ENCODE measurements around the gene CDK5.

CDK5 gene

DNA sequence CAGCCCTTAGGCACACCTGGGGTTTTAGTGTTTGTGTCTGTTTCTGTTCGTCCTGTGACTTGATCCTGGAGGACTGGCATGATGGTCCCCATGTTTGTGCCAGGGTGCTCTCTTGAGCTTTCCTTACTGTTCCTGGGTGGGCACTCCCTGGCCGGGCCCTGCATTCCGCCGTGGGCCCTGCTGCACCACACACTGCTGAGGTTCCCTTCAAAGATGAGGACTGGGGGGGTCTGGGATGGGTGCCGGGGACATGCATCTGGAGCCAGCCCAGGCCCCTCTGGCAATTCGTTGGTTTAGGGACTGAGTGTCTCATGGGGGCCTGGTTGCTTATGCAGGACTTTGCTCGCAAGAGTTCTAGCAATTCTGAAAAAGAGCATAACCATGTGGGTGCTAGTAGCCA lies 33.3 kb upstream of the CDK5 start:
- H3K36me3 Mint-ChIP-seq (ENCODE audit: low read depth) = peaks cover 22% of the 10 kb centered on the region
- H3K27me3 Mint-ChIP-seq = no peaks in the 10 kb centered on the region
- H3K4me1 Mint-ChIP-seq (ENCODE audit: low read depth) = peaks cover 23% of the 10 kb centered on the region
- no peak overlapping the region for H3K4me3 Mint-ChIP-seq
- H3K27ac Mint-ChIP-seq = no peak overlapping the region
- DNase-seq = no peak
- H3K9me3 Mint-ChIP-seq = no peaks in the 10 kb centered on the region

DNA sequence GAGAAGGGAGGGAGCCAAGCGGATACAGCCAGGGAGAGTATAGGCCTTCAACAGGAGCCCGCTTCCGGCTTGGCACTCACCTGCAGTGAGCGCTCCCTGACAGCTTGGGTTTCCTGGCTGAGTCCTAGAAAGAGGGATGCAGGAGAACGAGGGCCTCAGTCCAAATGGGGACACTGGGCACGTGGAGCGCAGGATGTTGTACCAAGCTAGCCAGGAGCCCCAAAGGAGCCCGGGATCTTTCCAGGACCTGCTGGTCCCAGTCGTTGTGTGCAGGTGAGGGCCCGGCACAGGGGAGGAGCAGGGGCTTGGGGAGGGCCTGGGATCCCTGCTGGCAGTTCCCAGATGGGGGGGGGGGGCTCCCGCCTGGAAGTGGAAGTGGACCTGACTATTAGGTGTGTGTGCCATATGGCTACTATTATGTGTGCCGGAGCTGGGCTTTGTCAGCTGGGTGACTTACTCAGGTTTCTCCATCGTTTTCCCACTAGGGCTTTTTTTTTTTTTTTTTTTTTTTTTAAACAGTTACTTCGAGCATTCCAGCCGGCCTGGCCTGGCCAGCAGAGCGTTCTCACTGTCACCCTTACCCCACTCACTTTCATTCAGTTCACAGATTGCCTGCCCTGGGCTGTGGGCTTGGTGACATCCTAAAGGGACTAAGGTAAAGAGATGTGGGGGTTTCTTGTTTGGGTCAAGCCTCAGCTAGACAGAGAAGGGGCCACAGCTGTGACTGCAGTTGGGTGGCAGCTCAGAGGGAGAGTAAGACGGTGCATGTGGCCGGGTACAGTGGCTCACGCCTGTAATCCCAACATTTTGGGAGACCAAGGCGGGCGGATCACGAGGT lies 32.4 kb upstream of the CDK5 start:
- H3K27me3 Mint-ChIP-seq = peaks cover 3% of the 10 kb centered on the region
- no peaks in the 10 kb centered on the region for H3K9me3 Mint-ChIP-seq
- H3K4me1 Mint-ChIP-seq (ENCODE audit: low read depth) = peaks cover 28% of the 10 kb centered on the region
- H3K36me3 Mint-ChIP-seq (ENCODE audit: low read depth) = peaks cover 19% of the 10 kb centered on the region
- H3K4me3 Mint-ChIP-seq = no peak overlapping the region
- no peak for DNase-seq
- no peak overlapping the region for H3K27ac Mint-ChIP-seq

DNA sequence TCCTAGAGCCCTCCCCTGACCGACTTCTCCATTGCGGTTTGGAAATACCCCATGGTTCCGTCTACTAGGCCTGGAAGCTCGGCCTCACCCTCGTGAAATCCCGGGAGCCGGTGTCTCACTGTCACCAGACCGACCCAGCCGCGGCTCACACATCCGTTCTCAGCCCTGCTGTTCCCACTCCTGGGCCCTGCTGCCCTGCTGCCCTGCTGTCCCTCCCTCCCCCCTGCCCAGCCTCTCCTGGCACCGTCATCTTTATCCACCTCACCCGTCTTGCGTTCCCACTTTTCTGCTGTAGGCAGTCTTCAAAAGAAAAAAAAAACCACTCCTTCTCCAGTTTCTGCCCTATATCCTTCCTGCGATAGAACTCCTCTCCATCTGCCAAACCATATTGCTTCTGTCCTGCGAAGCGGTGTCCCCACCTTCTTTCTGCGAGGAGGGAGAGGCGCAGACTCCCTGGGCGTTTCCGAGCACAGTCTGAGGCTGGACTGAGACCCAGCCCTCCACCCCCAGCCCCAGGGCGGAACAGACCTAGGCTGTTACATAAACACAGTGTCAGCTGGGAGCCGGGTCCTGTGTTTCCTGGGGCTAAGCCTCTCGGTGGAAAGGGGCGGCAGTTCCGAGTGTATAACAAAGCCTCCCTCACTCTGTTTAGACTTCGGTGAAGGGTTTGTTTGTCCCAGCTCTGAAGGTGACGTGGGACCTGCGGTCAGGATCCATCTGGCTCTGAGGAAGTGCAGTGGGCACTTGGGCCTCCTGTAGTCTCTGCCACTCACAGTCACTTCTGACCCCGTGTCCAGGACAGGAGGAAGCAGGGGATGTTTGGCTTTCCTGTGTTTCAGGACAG lies 31.4 kb upstream of the CDK5 start:
- H3K27ac Mint-ChIP-seq = peak overlapping the region; percentile 7
- DNase-seq = no peak
- peaks cover 33% of the 10 kb centered on the region for H3K4me1 Mint-ChIP-seq (ENCODE audit: low read depth)
- H3K27me3 Mint-ChIP-seq = peaks cover 7% of the 10 kb centered on the region
- peak overlapping the region; percentile 86 for H3K4me3 Mint-ChIP-seq
- H3K36me3 Mint-ChIP-seq (ENCODE audit: low read depth) = peaks cover 19% of the 10 kb centered on the region
- H3K9me3 Mint-ChIP-seq = no peaks in the 10 kb centered on the region

DNA sequence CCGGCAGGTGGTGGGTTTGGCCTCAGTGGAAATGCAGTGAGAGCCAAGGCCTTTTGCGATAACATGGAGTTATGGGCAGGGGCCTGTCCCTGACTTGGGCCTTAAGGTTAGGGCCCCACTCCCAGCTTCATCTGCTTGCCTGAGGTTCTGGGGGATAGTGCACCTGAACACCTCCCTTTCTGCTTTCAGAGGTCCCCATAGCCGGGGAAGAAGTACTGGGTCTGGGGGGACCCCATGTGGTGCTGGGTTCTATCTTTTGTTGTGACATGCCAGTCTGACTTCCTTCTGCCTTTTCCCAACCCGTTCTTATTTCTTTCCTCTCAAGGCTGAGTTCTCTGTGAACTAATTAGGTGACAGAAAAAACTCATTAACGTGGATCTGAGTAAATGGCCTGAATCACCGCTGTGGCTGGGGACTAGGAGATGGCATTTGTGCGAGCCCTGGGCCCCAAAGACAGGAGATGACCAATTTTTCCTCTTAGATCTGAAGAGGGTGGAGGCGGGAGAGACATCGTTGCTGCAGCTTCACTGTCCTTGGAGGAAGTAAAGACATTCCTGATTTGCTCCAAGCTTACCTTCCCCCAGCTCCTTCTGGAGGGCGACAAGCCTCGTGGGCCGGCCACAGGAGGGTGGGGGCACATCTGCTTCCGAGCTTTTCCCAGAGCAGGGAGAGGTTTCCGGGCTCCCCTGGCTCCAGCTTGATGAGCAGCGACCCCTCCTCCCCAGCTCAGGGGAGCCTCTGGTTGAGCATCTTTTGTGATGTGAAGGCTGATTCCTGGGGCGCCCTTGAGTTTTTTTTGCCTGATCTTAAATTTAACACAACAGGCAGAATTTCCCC lies 30.5 kb upstream of the CDK5 start:
- no peak for DNase-seq
- Mint-ChIP-seq H3K27me3 (peaks cover 7% of the 10 kb centered on the region), H3K36me3 (ENCODE audit: low read depth) (peaks cover 19% of the 10 kb centered on the region), H3K4me3 (peak overlapping the region; percentile 86), H3K4me1 (ENCODE audit: low read depth) (peaks cover 35% of the 10 kb centered on the region), H3K27ac (peak overlapping the region; percentile 75), H3K9me3 (no peaks in the 10 kb centered on the region)

DNA sequence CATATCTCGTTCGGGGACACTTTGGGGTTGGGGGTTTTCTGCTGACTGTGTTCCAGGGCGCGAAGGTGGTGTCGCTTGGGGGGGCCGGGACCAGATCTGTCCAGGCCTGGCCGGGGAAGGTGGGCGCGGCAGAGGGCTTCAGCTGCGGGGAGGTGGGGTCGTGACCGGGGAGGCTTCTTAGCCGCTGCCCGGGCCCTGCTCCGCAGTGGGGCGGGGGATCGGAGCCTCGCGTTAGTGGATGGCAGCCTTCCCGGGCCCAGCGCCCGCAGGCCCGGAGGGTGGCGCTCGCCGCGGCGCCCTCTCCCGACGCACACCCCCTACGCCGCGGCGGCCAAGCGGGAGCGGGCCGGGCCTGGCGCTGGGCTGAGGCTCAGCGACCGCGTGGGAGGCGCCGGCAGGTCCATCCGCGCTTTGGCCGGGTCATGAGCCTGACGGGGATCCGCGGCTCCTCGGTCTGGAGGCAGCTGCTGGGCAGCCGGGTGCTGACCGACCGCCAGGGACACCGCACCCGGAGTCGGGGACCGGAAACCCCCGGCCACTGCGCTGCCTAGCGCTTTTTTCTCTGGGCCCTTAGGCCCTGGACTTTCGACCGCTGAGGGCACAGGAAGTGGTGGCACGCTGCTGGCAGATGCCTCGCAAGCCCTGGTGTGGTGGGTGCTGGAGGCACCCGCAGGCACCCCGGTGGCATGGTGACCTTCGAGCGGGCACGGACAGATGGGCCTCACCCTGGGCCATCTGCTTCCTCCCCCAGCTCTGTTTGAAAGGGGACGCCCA lies 29.7 kb upstream of the CDK5 start:
- Mint-ChIP-seq H3K4me3 (peak overlapping the region; percentile 86), H3K9me3 (no peaks in the 10 kb centered on the region), H3K36me3 (ENCODE audit: low read depth) (peaks cover 25% of the 10 kb centered on the region), H3K27ac (peak overlapping the region; percentile 87), H3K4me1 (ENCODE audit: low read depth) (peaks cover 40% of the 10 kb centered on the region), H3K27me3 (peaks cover 7% of the 10 kb centered on the region)
- peak; percentile 67 for DNase-seq

DNA sequence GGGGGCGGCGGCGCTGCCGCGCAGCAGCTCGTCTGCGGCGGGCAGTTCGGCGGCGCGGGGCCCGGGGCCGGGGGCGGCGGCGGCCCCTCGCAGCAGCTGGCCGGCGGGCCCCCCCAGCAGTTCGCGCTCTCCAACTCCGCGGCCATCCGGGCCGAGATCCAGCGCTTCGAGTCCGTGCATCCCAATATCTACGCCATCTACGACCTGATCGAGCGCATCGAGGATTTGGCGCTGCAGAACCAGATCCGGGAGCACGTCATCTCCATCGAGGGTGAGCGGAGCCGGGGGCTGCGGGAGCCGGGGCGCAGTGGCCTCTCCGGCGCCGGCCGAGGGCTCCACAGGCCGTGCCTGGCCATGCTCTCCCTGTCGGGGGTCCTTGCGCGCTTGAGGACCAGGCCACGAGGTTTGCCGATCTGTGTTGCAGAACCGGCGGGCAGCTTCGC lies 29.1 kb upstream of the CDK5 start:
- Mint-ChIP-seq H3K9me3 (no peaks in the 10 kb centered on the region), H3K4me3 (peak overlapping the region; percentile 86), H3K27ac (peak overlapping the region; percentile 87), H3K4me1 (ENCODE audit: low read depth) (peaks cover 45% of the 10 kb centered on the region), H3K36me3 (ENCODE audit: low read depth) (peaks cover 27% of the 10 kb centered on the region), H3K27me3 (peaks cover 7% of the 10 kb centered on the region)
- DNase-seq = no peak

DNA sequence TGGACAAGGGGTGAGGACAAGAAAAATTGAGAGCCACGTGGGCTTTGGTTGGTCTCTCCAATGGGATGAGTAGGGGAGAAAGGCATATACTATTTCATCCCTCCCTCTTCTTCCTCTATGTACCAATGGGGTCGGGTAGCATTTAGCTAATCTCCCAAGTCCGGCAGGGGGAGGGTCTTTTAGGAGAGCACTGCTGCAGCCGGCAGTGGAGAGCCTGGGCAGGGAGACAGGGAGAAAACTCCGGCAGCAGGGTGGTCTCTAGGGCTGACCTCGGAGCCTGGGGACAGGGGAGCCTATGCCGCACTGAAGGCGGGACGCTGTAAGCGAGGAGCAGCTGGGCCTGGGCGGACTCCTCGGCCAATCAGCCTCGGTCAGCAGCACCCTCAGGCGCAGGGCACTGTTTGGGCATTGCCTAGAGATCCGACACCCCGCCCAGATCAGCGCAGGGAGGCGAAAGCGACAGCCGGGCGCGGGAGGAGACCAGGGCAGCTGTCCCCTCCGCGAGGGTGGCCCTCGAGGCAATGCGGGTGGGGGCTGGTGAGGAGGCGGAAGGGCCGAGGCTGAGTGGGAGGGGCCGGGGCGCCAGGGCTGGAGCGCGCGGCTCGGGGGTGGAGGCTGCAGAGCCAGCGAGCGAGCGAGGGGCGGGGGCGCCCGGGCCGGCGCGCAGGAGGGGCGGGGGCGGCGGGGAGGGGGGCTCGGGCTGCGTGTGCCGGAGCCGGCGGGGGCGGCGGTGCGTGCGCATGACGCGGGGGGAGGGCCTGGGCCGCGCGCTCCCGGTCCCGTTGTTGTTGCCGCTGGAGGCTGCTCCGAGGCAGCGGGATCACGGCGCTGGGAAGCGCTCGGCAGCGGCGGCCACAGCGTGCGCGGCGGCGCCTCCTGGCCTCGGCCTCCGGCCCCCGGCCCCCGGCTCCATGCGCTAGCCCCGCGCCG lies 28.3 kb upstream of the CDK5 start, which contains the start of gene AGAP3:
TSS of gene AGAP3 (plus strand) at position 785 of the 930 bp plus-strand sequence. CDS start 267 bp downstream, outside the sequence.
- peaks cover 46% of the 10 kb centered on the region for H3K4me1 Mint-ChIP-seq (ENCODE audit: low read depth)
- peaks cover 29% of the 10 kb centered on the region for H3K36me3 Mint-ChIP-seq (ENCODE audit: low read depth)
- peaks cover 7% of the 10 kb centered on the region for H3K27me3 Mint-ChIP-seq
- H3K9me3 Mint-ChIP-seq = no peaks in the 10 kb centered on the region
- H3K27ac Mint-ChIP-seq = peak within 1 kb of the TSS; percentile 87
- DNase-seq = peak; percentile 75
- H3K4me3 Mint-ChIP-seq = peak within 1 kb of the TSS; percentile 86

DNA sequence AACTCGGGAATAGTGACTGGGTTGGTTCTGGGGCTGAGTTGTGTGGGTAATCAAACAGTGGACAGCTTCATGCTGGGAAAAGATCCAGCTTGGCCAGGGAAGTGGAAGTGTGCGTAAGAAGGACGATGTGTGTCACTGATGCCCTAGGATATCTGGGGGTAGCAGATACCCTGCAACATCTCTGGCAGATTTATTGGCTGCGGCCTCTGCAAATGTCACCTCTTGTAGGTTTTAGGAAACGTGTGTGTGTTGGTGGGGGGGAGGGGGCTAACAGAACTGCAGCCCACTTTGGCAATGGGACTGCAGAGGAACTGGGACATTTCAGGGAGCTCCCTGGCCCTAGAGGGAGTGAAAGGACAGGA lies 27.6 kb upstream of the CDK5 start:
- peak overlapping the region; percentile 81 for H3K4me3 Mint-ChIP-seq
- H3K9me3 Mint-ChIP-seq = no peaks in the 10 kb centered on the region

DNA sequence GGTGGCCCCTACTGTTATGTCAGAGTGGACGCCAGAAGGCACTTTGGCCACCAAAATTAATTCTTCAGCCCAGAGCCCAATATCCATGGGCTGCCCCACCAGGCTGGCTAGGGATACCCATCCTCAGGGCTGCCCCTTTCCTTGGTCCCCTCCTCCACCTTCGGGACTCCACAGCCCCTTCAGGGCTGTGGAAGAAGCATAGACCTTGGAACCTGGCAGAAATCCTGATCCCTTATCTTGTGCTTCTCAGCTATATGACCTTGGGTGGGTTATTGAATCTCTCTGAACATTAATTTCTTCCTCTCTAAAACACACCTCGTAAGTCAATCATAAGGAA lies 26.1 kb upstream of the CDK5 start:
- Mint-ChIP-seq H3K36me3 (ENCODE audit: low read depth) (peaks cover 29% of the 10 kb centered on the region), H3K9me3 (no peaks in the 10 kb centered on the region), H3K27me3 (peaks cover 7% of the 10 kb centered on the region), H3K27ac (peak overlapping the region; percentile 95), H3K4me3 (peak overlapping the region; percentile 95), H3K4me1 (ENCODE audit: low read depth) (peaks cover 52% of the 10 kb centered on the region)
- no peak for DNase-seq

More for the DNA sequence above, 27.6 kb upstream of the CDK5 start:
- DNase-seq = no peak
- Mint-ChIP-seq H3K4me1 (ENCODE audit: low read depth) (peaks cover 48% of the 10 kb centered on the region), H3K27me3 (peaks cover 7% of the 10 kb centered on the region), H3K36me3 (ENCODE audit: low read depth) (peaks cover 27% of the 10 kb centered on the region), H3K27ac (peak overlapping the region; percentile 57)

DNA sequence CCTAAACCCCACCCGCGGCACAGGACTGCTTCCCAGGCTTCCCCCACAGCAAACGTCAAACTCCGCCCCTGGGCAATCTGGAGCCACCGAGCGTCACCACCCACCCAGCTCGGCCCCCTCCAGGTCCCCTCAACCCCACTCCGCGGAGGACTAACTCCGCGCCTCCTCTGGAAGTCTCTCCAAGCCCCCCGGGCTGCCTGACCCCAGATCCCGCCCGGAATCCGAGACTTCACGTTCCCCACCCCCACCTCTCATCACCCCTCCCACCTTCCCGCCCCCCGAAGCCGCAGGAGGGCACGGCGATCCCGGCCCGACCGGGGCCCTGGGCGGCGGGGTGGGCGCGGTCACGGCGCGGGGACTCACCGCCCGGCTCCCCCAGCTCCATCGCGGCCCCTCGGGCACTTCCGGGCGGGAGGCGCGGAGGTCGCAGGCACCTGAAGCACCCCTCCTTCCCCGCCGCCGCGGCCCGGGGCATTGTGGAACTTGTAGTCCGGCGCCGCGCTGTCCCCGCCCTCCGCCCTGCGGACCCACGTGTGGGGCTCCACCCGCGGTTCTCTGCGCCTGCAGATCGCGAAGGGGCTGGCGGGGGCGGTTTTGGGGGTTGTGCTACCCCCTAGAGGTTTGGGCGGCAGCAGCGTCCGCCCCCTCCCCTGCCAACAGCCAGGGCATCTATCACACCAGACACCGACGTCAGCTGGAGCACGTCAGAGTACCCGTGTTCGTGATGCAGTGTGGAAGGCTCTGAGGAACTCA lies 25.6 kb upstream of the CDK5 start, which contains the start of gene TMUB1:
TSS of gene TMUB1 (minus strand) at position 423 of the 753 bp plus-strand sequence. CDS start 930 bp downstream, outside the sequence.
- no peaks in the 10 kb centered on the region for H3K9me3 Mint-ChIP-seq
- peak within 1 kb of the TSS; percentile 95 for H3K27ac Mint-ChIP-seq
- peaks cover 7% of the 10 kb centered on the region for H3K27me3 Mint-ChIP-seq
- H3K4me3 Mint-ChIP-seq = peak within 1 kb of the TSS; percentile 95
- H3K4me1 Mint-ChIP-seq (ENCODE audit: low read depth) = peaks cover 51% of the 10 kb centered on the region
- H3K36me3 Mint-ChIP-seq (ENCODE audit: low read depth) = peaks cover 31% of the 10 kb centered on the region
- DNase-seq = peak; percentile 90

DNA sequence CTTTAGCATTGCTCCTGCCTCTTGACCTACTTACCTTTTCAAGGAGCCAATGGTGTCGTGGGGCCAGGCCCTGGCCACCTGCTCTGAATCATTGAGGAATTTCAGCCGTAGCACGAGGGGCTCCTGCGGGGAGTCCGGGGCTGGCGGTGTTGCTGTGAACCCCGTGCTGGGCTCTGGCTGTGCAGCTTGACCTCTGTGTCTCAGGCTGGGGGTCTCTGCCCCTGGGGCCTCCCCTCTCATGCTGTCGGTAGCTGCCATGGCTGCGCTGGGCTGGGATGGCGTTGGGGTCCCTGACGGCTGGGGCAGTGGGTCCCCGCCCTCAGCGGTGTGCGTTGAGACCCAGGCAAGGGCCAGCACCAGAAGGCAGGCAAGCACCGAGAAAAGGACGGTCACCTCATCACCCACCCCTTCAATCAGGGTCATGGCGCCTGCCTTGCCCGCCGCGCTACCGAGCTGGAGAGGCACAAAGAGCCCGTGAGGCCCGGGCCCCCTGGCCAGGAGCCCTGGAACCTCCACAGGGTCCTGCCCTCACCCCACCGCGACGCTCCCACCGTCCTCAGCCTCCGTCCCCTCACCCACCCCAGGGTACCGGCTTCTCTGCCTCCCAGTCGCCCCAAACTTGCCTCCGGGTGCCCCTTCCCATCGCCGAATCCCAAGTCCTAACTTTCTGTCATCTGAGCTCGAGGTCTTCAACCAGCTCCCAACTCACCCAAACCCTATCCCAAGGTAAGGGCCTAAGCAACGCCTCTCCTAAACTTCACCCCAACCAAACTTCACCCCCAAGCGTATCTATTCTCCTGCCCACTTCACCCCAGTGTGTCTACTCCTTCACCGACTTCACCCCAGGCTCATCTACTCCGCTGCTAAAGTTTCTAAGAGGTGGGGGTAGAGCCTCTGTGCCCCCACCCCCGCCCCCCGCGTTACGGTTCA lies 24.7 kb upstream of the CDK5 start:
- Mint-ChIP-seq H3K4me3 (peak overlapping the region; percentile 95), H3K27me3 (peaks cover 7% of the 10 kb centered on the region), H3K9me3 (no peaks in the 10 kb centered on the region), H3K27ac (peak overlapping the region; percentile 95), H3K36me3 (ENCODE audit: low read depth) (peaks cover 35% of the 10 kb centered on the region), H3K4me1 (ENCODE audit: low read depth) (peaks cover 51% of the 10 kb centered on the region)
- DNase-seq = no peak

Measured in activated T-cell treated with anti-CD3 and anti-CD28 coated beads, Interleukin-2, amount 50 U/mL, for 24 hours (primary cell).